IMR-90 (cell line): ENCODE measurements around the gene TECPR2. TPM values are rescaled to one million over a fixed set of nuclear protein-coding genes. Genes with fewer than 3 reads are reported as not detected.

Experiments used
- ATAC-seq: fragments of 200-7000 bp; cut with Tn5 transposase; 2 replicates; pipeline ENCODE4 v1.9.1; 2020; ENCODE audit warnings: low read depth, mild to moderate bottlenecking, moderate library complexity
- BruUV-seq: library from RNA; stranded (reverse); fragments of 400-500 nt; replicated peaks from 2 replicates; lab custom pipeline; 2021; lab: Mats Ljungman, UMichigan
- CTCF ChIA-PET: fragments of 300-600 bp; formaldehyde crosslinking; extraction: SDS; loops from one replicate; lab custom pipeline; 2021; ENCODE audit warnings: antibody characterized with exemption; lab: Yijun Ruan, JAX
- POLR2A ChIA-PET: fragments of 300-600 bp; sonication (Branson Sonifier 250); formaldehyde crosslinking; loops from one replicate; lab custom pipeline; 2022; ENCODE audit warnings: antibody characterized with exemption; ENCODE audit not compliant: unreplicated experiment; lab: Charles Lee
- DNase-seq: peaks from one replicate; pipeline ENCODE4 v3.0.0; 2013
- H2AFZ ChIP-seq: replicated peaks from 2 replicates; pipeline ENCODE3; 2013; ENCODE audit warnings: low read length, mild to moderate bottlenecking; ENCODE audit not compliant: poor library complexity
- H2AK5ac ChIP-seq: 2 replicates; pipeline ENCODE4 v1.6.1; 2013; ENCODE audit warnings: low read depth, low read length, inconsistent platforms
- H2AK9ac ChIP-seq: replicated peaks from 2 replicates; pipeline ENCODE3; 2013; ENCODE audit warnings: mild to moderate bottlenecking, low read depth, low read length, moderate library complexity; ENCODE audit not compliant: poor library complexity
- H2BK120ac ChIP-seq: 2 replicates; pipeline ENCODE4 v1.6.1; 2013; ENCODE audit warnings: low read depth, low read length, inconsistent platforms
- H2BK15ac ChIP-seq: 3 replicates; pipeline ENCODE4 v1.6.1; 2013; ENCODE audit warnings: low read depth, low read length, inconsistent platforms
- H2BK20ac ChIP-seq: 2 replicates; pipeline ENCODE4 v1.6.1; 2013; ENCODE audit warnings: low read depth, mild to moderate bottlenecking, inconsistent platforms, low read length, moderate library complexity
- H2BK5ac ChIP-seq: 2 replicates; pipeline ENCODE4 v1.6.1; 2013; ENCODE audit warnings: mild to moderate bottlenecking, low read depth, low read length, inconsistent platforms; ENCODE audit not compliant: poor library complexity, severe bottlenecking
- H3K14ac ChIP-seq: replicated peaks from 2 replicates; pipeline ENCODE4 v1.6.1; 2013; ENCODE audit warnings: low read depth, low read length, inconsistent platforms
- H3K18ac ChIP-seq: 2 replicates; pipeline ENCODE4 v1.6.1; 2013; ENCODE audit warnings: low read depth, low read length, control low read depth
- H3K23ac ChIP-seq: 2 replicates; pipeline ENCODE4 v1.6.1; 2013; ENCODE audit warnings: low read depth, low read length, inconsistent platforms
- H3K27ac ChIP-seq: 2 replicates; pipeline ENCODE4 v1.5.1; 2013; ENCODE audit warnings: mild to moderate bottlenecking, control low read depth, low read length; ENCODE audit not compliant: insufficient read depth
- H3K27me3 ChIP-seq: 2 replicates; pipeline ENCODE4 v1.6.1; 2013; ENCODE audit warnings: low read length; ENCODE audit not compliant: control insufficient read depth, insufficient read depth
- H3K36me3 ChIP-seq: 2 replicates; pipeline ENCODE4 v1.6.1; 2013; ENCODE audit warnings: low read length, mixed read lengths; ENCODE audit not compliant: control insufficient read depth, insufficient read depth
- H3K4ac ChIP-seq: 2 replicates; pipeline ENCODE4 v1.6.1; 2013; ENCODE audit warnings: low read depth, low read length, inconsistent platforms
- H3K4me1 ChIP-seq: 2 replicates; pipeline ENCODE4 v1.6.1; 2013; ENCODE audit warnings: low read length, mixed read lengths; ENCODE audit not compliant: control insufficient read depth, insufficient read depth
- H3K4me2 ChIP-seq: 2 replicates; pipeline ENCODE4 v1.6.1; 2013; ENCODE audit warnings: low read depth, mild to moderate bottlenecking, control low read depth, low read length, moderate library complexity
- H3K4me3 ChIP-seq: 2 replicates; pipeline ENCODE4 v1.5.1; 2013; ENCODE audit warnings: low read depth, mild to moderate bottlenecking, control low read depth, low read length, moderate library complexity; ENCODE audit not compliant: insufficient read depth
- H3K56ac ChIP-seq: 2 replicates; pipeline ENCODE4 v1.6.1; 2013; ENCODE audit warnings: low read length, inconsistent platforms; ENCODE audit not compliant: insufficient read depth; ENCODE audit errors: extremely low read depth
- H3K79me1 ChIP-seq, 2 experiments: 2 replicates each; pipeline ENCODE4 v1.6.1; 2013; ENCODE audit warnings: low read length in 2 of 2, inconsistent platforms in 1 of 2, low read depth in 1 of 2
- H3K9ac ChIP-seq: 2 replicates; pipeline ENCODE4 v1.6.1; 2013; ENCODE audit warnings: low read depth, low read length, control low read depth
- H3K9me1 ChIP-seq: 2 replicates; pipeline ENCODE4 v1.6.1; 2013; ENCODE audit warnings: low read length, inconsistent platforms; ENCODE audit not compliant: insufficient read depth
- H3K9me3 ChIP-seq: 2 replicates; pipeline ENCODE4 v1.6.1; 2013; ENCODE audit warnings: low read length; ENCODE audit not compliant: control insufficient read depth, insufficient read depth
- H4K20me1 ChIP-seq: 2 replicates; pipeline ENCODE4 v1.6.1; 2013; ENCODE audit warnings: low read length, inconsistent platforms; ENCODE audit not compliant: insufficient read depth
- H4K5ac ChIP-seq: 2 replicates; pipeline ENCODE4 v1.6.1; 2013; ENCODE audit warnings: mild to moderate bottlenecking, low read depth, low read length, control low read depth
- H4K8ac ChIP-seq, 2 experiments: 2 replicates each; pipeline ENCODE4 v1.6.1; 2013; ENCODE audit warnings: low read depth in 2 of 2, low read length in 2 of 2, control low read depth in 1 of 2, inconsistent platforms in 1 of 2
- H4K91ac ChIP-seq: 2 replicates; pipeline ENCODE4 v1.6.1; 2013; ENCODE audit warnings: low read depth, low read length, inconsistent platforms; ENCODE audit not compliant: insufficient read depth
- BHLHE40 ChIP-seq: fragments of 150-350 bp; IDR thresholded peaks from 2 replicates; pipeline ENCODE4 v1.6.1; 2016; ENCODE audit warnings: mild to moderate bottlenecking, low read depth, low read length
- CEBPB ChIP-seq: IDR thresholded peaks from 2 replicates; pipeline ENCODE4 v1.6.1; 2012; ENCODE audit warnings: low read depth, low read length, improper control_type of control experiment
- FOS ChIP-seq: fragments of 150-350 bp; IDR thresholded peaks from 2 replicates; pipeline ENCODE4 v1.6.1; 2016; ENCODE audit warnings: low read depth, low read length
- MAFK ChIP-seq: IDR thresholded peaks from 2 replicates; pipeline ENCODE4 v1.6.1; 2012; ENCODE audit warnings: low read depth, low read length, improper control_type of control experiment
- MAZ ChIP-seq: IDR thresholded peaks from 2 replicates; pipeline ENCODE4 v1.6.1; 2012; ENCODE audit warnings: low read depth, mild to moderate bottlenecking, low read length, improper control_type of control experiment, moderate library complexity, borderline replicate concordance
- POLR2A ChIP-seq: IDR thresholded peaks from 2 replicates; pipeline ENCODE4 v1.6.1; 2012; ENCODE audit warnings: mild to moderate bottlenecking, low read depth, low read length
- RAD21 ChIP-seq: IDR thresholded peaks from 2 replicates; pipeline ENCODE4 v1.6.1; 2012; ENCODE audit warnings: low read length, improper control_type of control experiment
- WGBS, 2 experiments: methylation state at CpG; one replicate each; pipeline versions ENCODE4 v1.1.5 to v1.1.7; 2013; ENCODE audit warnings: missing lambda C conversion rate in 2 of 2; ENCODE audit not compliant: insufficient read length in 1 of 2; ENCODE audit errors: extremely low coverage in 2 of 2; 5-methylcytosine and 5-hydroxymethylcytosine counted together
- dilution Hi-C: fragments of 300-500 bp; cut with HindIII; formaldehyde crosslinking; loops from one replicate; pipeline ENCODE4 v1.14.3; 2018; ENCODE audit warnings: low sequenced_read_pairs; ENCODE audit not compliant: unreplicated experiment
- in situ Hi-C: fragments of 300-500 bp; cut with MboI; formaldehyde crosslinking; loops from 3 replicates; pipeline ENCODE4 v1.14.3; 2019; ENCODE audit warnings: low sequenced_read_pairs, inconsistent platforms, mixed read lengths
- intact Hi-C: fragments of 100-400 bp; cut with micrococcal nuclease; formaldehyde crosslinking; loops from 2 replicates; pipeline ENCODE4 v1.10.0; 2022
- polyA plus RNA-seq, 3 experiments: library from polyadenylated mRNA; depleted of rRNA; stranded (reverse); fragments of >200 nt; gene quantifications; 2 replicates each; pipeline ENCODE4 v1.2.3, GENCODE V29; 2012; ENCODE audit warnings: low replicate concordance in 1 of 3
- total RNA-seq: library from RNA; depleted of rRNA; stranded (reverse); fragments of >200 nt; gene quantifications from 2 replicates; pipeline ENCODE4 v1.2.3, GENCODE V29; 2012
- TF ChIP-seq, protein P1 (sequence below): conservative IDR thresholded peaks from 2 replicates; pipeline ENCODE4 v1.5.1; 2012; ENCODE audit warnings: mild to moderate bottlenecking, low read depth, low read length, improper control_type of control experiment
- TF ChIP-seq, protein P2 (sequence below): fragments of 150-350 bp; IDR thresholded peaks from 2 replicates; pipeline ENCODE4 v1.6.1; 2017; ENCODE audit warnings: mild to moderate bottlenecking, antibody characterized with exemption, low read length, low read depth

The TECPR2 gene
- total and polyA plus RNA-seq, 2 of the 4 experiments (the other 2 are of a cell fraction), result 9.5 to 11.7 TPM

DNA sequence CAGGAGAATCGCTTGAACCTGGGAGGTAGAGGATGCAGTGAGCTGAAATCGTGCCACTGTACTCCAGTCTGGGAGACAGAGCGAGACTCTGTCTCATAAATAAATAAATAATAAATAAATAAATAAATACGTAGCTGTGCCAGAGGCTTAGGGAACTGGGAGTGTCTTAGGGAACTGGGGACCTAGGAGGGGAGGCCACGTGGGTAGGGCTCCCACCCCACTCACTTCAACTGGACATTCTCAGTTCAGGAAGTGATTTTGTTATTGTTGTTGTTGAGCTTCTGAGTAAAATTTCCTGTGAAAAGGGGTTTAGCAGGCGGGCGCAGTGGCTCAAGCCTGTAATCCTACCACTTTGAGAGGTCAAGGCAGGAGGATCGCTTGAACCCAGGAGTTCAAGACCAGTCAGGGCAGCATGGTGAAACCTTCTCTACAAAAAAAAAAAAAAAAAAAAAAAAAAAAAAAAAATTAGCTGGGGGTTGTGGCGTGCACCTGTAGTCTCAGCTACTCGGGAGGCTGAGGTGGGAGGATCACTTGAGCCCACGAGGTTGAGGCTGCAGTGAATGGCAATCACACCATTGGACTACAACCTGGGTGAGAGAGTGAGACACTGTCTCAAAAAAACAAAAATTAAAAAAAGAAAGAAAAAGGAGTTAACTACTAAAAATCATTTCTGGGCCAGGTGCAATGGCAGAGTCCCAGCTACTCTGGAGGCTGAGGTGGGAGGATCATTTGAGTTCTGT, 165.9 kb downstream of the TECPR2 start:
- peaks cover 0 to 9% of the 10 kb centered on the region in 2 experiments; a peak in 1 of 4 replicates for H3K79me1 ChIP-seq
- no peak overlapping the region for H4K8ac ChIP-seq
- no peak overlapping the region for H3K14ac ChIP-seq
- no CpG with 5 or more reads among the region's 11 CpGs for WGBS, 2 experiments
- peaks cover 5% of the 10 kb centered on the region; the same call in 1 of the 2 replicates for H3K4me1 ChIP-seq
- H4K20me1 ChIP-seq, result no peaks in the 10 kb centered on the region
- H3K4me3 ChIP-seq, result no peak overlapping the region
- H3K4ac ChIP-seq, result no peak overlapping the region
- in situ Hi-C loops, result no loop called here
- no peak for DNase-seq
- no peak for ATAC-seq
- H2AK5ac ChIP-seq, result no peak overlapping the region
- no peak for TF ChIP-seq POLR2A
- TF ChIP-seq MAZ, result no peak
- TF ChIP-seq, protein P1, sequence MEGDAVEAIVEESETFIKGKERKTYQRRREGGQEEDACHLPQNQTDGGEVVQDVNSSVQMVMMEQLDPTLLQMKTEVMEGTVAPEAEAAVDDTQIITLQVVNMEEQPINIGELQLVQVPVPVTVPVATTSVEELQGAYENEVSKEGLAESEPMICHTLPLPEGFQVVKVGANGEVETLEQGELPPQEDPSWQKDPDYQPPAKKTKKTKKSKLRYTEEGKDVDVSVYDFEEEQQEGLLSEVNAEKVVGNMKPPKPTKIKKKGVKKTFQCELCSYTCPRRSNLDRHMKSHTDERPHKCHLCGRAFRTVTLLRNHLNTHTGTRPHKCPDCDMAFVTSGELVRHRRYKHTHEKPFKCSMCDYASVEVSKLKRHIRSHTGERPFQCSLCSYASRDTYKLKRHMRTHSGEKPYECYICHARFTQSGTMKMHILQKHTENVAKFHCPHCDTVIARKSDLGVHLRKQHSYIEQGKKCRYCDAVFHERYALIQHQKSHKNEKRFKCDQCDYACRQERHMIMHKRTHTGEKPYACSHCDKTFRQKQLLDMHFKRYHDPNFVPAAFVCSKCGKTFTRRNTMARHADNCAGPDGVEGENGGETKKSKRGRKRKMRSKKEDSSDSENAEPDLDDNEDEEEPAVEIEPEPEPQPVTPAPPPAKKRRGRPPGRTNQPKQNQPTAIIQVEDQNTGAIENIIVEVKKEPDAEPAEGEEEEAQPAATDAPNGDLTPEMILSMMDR, result no peak
- no peak for TF ChIP-seq BHLHE40
- TF ChIP-seq CEBPB, result no peak
- no peak for TF ChIP-seq RAD21
- TF ChIP-seq, protein P2, sequence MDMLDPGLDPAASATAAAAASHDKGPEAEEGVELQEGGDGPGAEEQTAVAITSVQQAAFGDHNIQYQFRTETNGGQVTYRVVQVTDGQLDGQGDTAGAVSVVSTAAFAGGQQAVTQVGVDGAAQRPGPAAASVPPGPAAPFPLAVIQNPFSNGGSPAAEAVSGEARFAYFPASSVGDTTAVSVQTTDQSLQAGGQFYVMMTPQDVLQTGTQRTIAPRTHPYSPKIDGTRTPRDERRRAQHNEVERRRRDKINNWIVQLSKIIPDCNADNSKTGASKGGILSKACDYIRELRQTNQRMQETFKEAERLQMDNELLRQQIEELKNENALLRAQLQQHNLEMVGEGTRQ, result no peak
- TF ChIP-seq FOS, result no peak
- no peak for TF ChIP-seq MAFK
- no peak overlapping the region for H2AFZ ChIP-seq
- H3K18ac ChIP-seq, result no peak overlapping the region
- no peak overlapping the region for H4K5ac ChIP-seq
- no peak overlapping the region for H2BK5ac ChIP-seq
- no peak overlapping the region for H3K56ac ChIP-seq
- H3K9me3 ChIP-seq, result no peaks in the 10 kb centered on the region
- peaks cover 3% of the 10 kb centered on the region; the same call in 1 of the 2 replicates for H3K9me1 ChIP-seq
- no peak overlapping the region for H4K91ac ChIP-seq
- H3K27me3 ChIP-seq, result no peaks in the 10 kb centered on the region
- ChIA-PET CTCF (interaction anchor here (0.6 to 0.7 kb wide), 2 partner anchors 57 to 367 kb away, joined by 3 read pairs; no protein-coding TSS in a partner anchor), POLR2A (interaction anchor here (0.6 kb wide), 1 partner anchor 17 kb away, joined by 4 read pairs; no protein-coding TSS in a partner anchor)
- no TSS peak for BruUV-seq
- no peak overlapping the region for H2BK15ac ChIP-seq
- H2BK20ac ChIP-seq, result no peak overlapping the region
- no peak overlapping the region for H3K9ac ChIP-seq
- H2AK9ac ChIP-seq, result no peak overlapping the region
- intact Hi-C loops, result loop anchor here (5.0 kb wide), 1 partner anchor 164 kb away; no protein-coding TSS in a partner anchor
- no peak overlapping the region for H2BK120ac ChIP-seq
- H3K27ac ChIP-seq, result no peak overlapping the region
- no peaks in the 10 kb centered on the region for H3K36me3 ChIP-seq
- no peak overlapping the region for H3K23ac ChIP-seq
- dilution Hi-C loops, result no loop called here
- no peak overlapping the region for H3K4me2 ChIP-seq
